SK-N-SH (cell line): ENCODE results near the gene NBDY. TPM values are rescaled to one million over a fixed set of nuclear protein-coding genes. Genes with fewer than 3 reads are reported as not detected.

Experiments
- CTCF ChIA-PET: fragments of 300-600, 350-600 bp; formaldehyde crosslinking; extraction: SDS; loops from one replicate; lab custom pipeline; 2021; lab: Yijun Ruan, JAX
- POLR2A ChIA-PET: fragments of 350-600 bp; sonication (Branson Sonifier 250); formaldehyde crosslinking; extraction: SDS; loops from one replicate; lab custom pipeline; 2020; ENCODE audit warnings: antibody characterized with exemption, inconsistent platforms; lab: Yijun Ruan, JAX
- DNase-seq: peaks from one replicate; pipeline ENCODE4 v3.0.0; 2012
- H2AFZ ChIP-seq: fragments of 200-600 bp; sonication (generic); 2 replicates; pipeline ENCODE4 v1.8.1; 2016; ENCODE audit warnings: antibody characterized with exemption, mild to moderate bottlenecking, low read depth
- H3F3A ChIP-seq: fragments of 200-600 bp; sonication (generic); replicated peaks from 2 replicates; pipeline ENCODE3; 2016; ENCODE audit warnings: antibody characterized with exemption, mild to moderate bottlenecking; ENCODE audit not compliant: insufficient read depth
- H3K27ac ChIP-seq, 2 experiments: fragments of 200-500 bp in 1 of 2; fragments of 200-600 bp in 1 of 2; sonication (Bioruptor generic) in 1 of 2; sonication (generic), shearing (Covaris generic) in 1 of 2; 2 replicates each; pipeline versions ENCODE4 v1.5.1 to v1.6.1; 2014 to 2016; ENCODE audit warnings: low read depth in 2 of 2, inconsistent platforms in 1 of 2, low read length in 1 of 2, mild to moderate bottlenecking in 1 of 2, mixed read lengths in 1 of 2
- H3K27me3 ChIP-seq: fragments of 200-600 bp; sonication (generic), shearing (Covaris generic); 2 replicates; pipeline ENCODE4 v1.6.1; 2016; ENCODE audit warnings: mixed run types; ENCODE audit not compliant: insufficient read depth
- H3K36me3 ChIP-seq, 2 experiments: fragments of 200-500 bp in 1 of 2; fragments of 200-600 bp in 1 of 2; sonication (Bioruptor generic) in 1 of 2; sonication (generic) in 1 of 2; replicated peaks in 1 of 2; 2 replicates each; pipeline versions ENCODE3 to v1.5.1; 2014 to 2016; ENCODE audit warnings: low read length in 1 of 2, mild to moderate bottlenecking in 1 of 2; ENCODE audit not compliant: insufficient read depth in 2 of 2, control insufficient read depth in 1 of 2
- H3K4me1 ChIP-seq, 2 experiments: fragments of 200-500 bp in 1 of 2; fragments of 200-600 bp in 1 of 2; sonication (Bioruptor generic) in 1 of 2; sonication (generic), shearing (Covaris generic) in 1 of 2; 2 replicates each; pipeline versions ENCODE4 v1.5.1 to v1.6.1; 2014 to 2016; ENCODE audit warnings: low read depth in 1 of 2, low read length in 1 of 2, mixed run types in 1 of 2; ENCODE audit not compliant: insufficient read depth in 2 of 2, control insufficient read depth in 1 of 2
- H3K4me2 ChIP-seq: fragments of 200-600 bp; sonication (generic), shearing (Covaris generic); 2 replicates; pipeline ENCODE4 v1.6.1; 2017; ENCODE audit warnings: mixed run types
- H3K4me3 ChIP-seq, 2 experiments: fragments of 200-500 bp in 1 of 2; fragments of 200-600 bp in 1 of 2; sonication (Bioruptor generic) in 1 of 2; sonication (generic), shearing (Covaris generic) in 1 of 2; 2 replicates each; pipeline versions ENCODE4 v1.5.1 to v1.8.1; 2014 to 2016; ENCODE audit warnings: low read depth in 2 of 2, inconsistent platforms in 1 of 2, low read length in 1 of 2, mild to moderate bottlenecking in 1 of 2, mixed read lengths in 1 of 2, moderate library complexity in 1 of 2
- H3K79me2 ChIP-seq: fragments of 200-600 bp; sonication (generic); 2 replicates; pipeline ENCODE4 v1.8.1; 2017; ENCODE audit warnings: mild to moderate bottlenecking; ENCODE audit not compliant: insufficient read depth
- H3K9ac ChIP-seq: fragments of 200-600 bp; sonication (generic); 2 replicates; pipeline ENCODE4 v1.6.1; 2017; ENCODE audit warnings: mixed run types
- H3K9me2 ChIP-seq: fragments of 200-600 bp; sonication (generic); 2 replicates; pipeline ENCODE4 v1.6.1; 2017; ENCODE audit warnings: mixed run types
- H3K9me3 ChIP-seq: fragments of 200-600 bp; sonication (generic); 2 replicates; pipeline ENCODE4 v1.6.1; 2017; ENCODE audit warnings: mixed run types, mild to moderate bottlenecking, moderate library complexity
- H4K20me1 ChIP-seq: fragments of 200-600 bp; sonication (generic); 2 replicates; pipeline ENCODE4 v1.6.1; 2017; ENCODE audit warnings: mild to moderate bottlenecking, mixed run types; ENCODE audit not compliant: insufficient read depth
- JUND ChIP-seq: IDR thresholded peaks from 2 replicates; pipeline ENCODE4 v1.4.0; 2012
- REST ChIP-seq: IDR thresholded peaks from 2 replicates; pipeline ENCODE4 v1.6.1; 2012; ENCODE audit warnings: mild to moderate bottlenecking, low read depth, low read length, moderate library complexity
- SIN3A ChIP-seq: IDR thresholded peaks from 2 replicates; pipeline ENCODE4 v1.6.1; 2012; ENCODE audit warnings: low read depth, mild to moderate bottlenecking, low read length, moderate library complexity, borderline replicate concordance
- SMC3 ChIP-seq: IDR thresholded peaks from 2 replicates; pipeline ENCODE4 v1.6.1; 2012; ENCODE audit warnings: low read depth, low read length, improper control_type of control experiment
- USF1 ChIP-seq: IDR thresholded peaks from 2 replicates; pipeline ENCODE4 v1.4.0; 2012; ENCODE audit warnings: low read depth, borderline replicate concordance
- USF2 ChIP-seq: fragments of 150-350 bp; IDR thresholded peaks from 2 replicates; pipeline ENCODE4 v1.6.1; 2017; ENCODE audit warnings: antibody characterized with exemption, low read length, low read depth, borderline replicate concordance
- YY1 ChIP-seq: IDR thresholded peaks from 2 replicates; pipeline ENCODE4 v1.4.0; 2012; ENCODE audit warnings: low read depth, mild to moderate bottlenecking
- WGBS: methylation state at CpG from one replicate; pipeline ENCODE4 v1.1.6; 2017; ENCODE audit warnings: low lambda C conversion rate; 5-methylcytosine and 5-hydroxymethylcytosine counted together
- polyA plus RNA-seq, 3 experiments: library from polyadenylated mRNA; depleted of rRNA; stranded (reverse); fragments of >200 nt; gene quantifications; 2 replicates each; pipeline ENCODE4 v1.2.3, GENCODE V29; 2012

Gene NBDY
- polyA plus RNA-seq, 1 of the 3 experiments (the other 2 are of a cell fraction), result 68.2 TPM

DNA sequence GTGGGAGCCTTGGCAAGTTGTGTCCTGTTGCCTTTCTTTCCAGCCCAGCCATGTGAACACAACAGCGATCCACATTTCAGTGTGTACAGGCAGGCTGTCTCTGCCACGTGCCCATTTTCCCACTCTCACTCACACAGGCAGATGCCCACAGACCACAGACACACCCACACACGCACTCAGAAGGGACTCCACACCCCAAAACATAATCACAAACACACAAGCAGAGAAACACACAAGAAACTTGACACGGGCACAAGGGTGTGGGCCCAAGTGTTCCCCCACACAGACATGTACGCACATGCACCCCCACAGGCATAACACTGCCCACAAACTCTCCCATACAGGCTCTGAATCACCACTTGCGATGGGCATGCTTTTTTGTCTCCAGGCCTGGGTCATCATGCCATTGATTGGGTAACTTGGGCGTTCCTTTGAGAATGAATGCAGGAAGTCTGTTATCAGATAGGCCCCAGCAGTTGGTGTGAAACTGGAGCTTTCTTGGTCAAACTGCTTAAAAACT lies 84.3 kb downstream of the NBDY start:
- H3K9ac ChIP-seq, result no peak overlapping the region
- no peaks in the 10 kb centered on the region for H3F3A ChIP-seq
- no peak overlapping the region for H2AFZ ChIP-seq
- H3K9me2 ChIP-seq, result no peaks in the 10 kb centered on the region
- TF ChIP-seq SMC3 (no peak), JUND (no peak), REST (no peak), USF1 (no peak), SIN3A (no peak), USF2 (no peak)
- H3K4me3 ChIP-seq, result no peak overlapping the region
- DNase-seq, result no peak
- peaks cover 0 to 5% of the 10 kb centered on the region in 2 experiments; a peak in 1 of 4 replicates for H3K4me1 ChIP-seq
- peak overlapping the region; percentile 63; the same call in 1 of the 2 replicates for H3K4me2 ChIP-seq
- H4K20me1 ChIP-seq, result no peaks in the 10 kb centered on the region
- WGBS, result 60% methylated on average over 7 of the region's 7 CpGs
- POLR2A ChIA-PET, result no interaction called here
- peaks cover 2% of the 10 kb centered on the region; the same call in 1 of the 2 replicates for H3K79me2 ChIP-seq
- H3K36me3 ChIP-seq, result peaks cover 6 to 17% of the 10 kb centered on the region in 2 experiments
- H3K9me3 ChIP-seq, result peaks cover 4% of the 10 kb centered on the region; the same call in 1 of the 2 replicates
- H3K27ac ChIP-seq, result no peak overlapping the region
- no peaks in the 10 kb centered on the region for H3K27me3 ChIP-seq
- CTCF ChIA-PET, result no interaction called here

GRCh38 chrX:56817179-56817578 lies 88.1 kb downstream of the NBDY start:
- Histone ChIP-seq H3K4me2 (no peak overlapping the region), H3K4me1 (peaks cover 0 to 5% of the 10 kb centered on the region in 2 experiments; a peak in 1 of 4 replicates), H3F3A (no peaks in the 10 kb centered on the region), H3K79me2 (peaks cover 2% of the 10 kb centered on the region; the same call in 1 of the 2 replicates), H3K9me3 (peaks cover 4% of the 10 kb centered on the region; the same call in 1 of the 2 replicates), H3K36me3 (peaks cover 6 to 13% of the 10 kb centered on the region in 2 experiments), H3K9ac (no peak overlapping the region), H3K4me3 (no peak overlapping the region), H3K27me3 (no peaks in the 10 kb centered on the region), H3K9me2 (no peaks in the 10 kb centered on the region), H2AFZ (no peak overlapping the region), H3K27ac (no peak overlapping the region), H4K20me1 (no peaks in the 10 kb centered on the region)
- no peak for DNase-seq
- WGBS, result 65% methylated on average over 5 of the region's 5 CpGs
- TF ChIP-seq REST, result no peak
- TF ChIP-seq YY1, result no peak
- CTCF ChIA-PET, result no interaction called here
- POLR2A ChIA-PET, result no interaction called here
